NCI-H748 (cell line): ENCODE results near the gene ELOVL6.
"Not testable (repeated sequence)": the region's sequence is repeated elsewhere in the genome, so short reads cannot be mapped to it uniquely, and the experiment has no call there.

Experiments used
- DNase-seq: peaks from one replicate; lab custom pipeline; 2025; ENCODE audit not compliant: unreplicated experiment; lab: John Stamatoyannopoulos, UW

ELOVL6 gene

DNA sequence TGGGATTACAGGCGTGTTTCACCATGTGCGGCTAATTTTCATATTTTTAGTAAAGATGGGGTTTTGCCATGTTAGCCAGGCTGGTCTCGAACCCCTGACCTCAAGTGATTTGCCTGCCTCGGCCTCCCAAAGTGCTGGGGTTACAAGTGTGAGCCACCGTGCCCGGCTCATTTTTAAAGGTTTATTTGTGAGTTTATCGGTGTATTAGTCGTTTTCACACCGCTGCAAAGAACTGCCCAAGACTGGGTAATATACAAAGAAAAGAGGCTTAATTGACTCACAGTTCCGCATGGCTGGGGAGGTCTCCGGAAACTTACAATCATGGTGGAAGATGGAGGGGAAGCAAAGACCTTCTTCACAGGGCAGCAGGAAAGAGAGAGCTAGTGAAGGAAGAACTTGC is 159.3 kb downstream of the ELOVL6 start:
- DNase-seq = not testable (repeated sequence)

DNA sequence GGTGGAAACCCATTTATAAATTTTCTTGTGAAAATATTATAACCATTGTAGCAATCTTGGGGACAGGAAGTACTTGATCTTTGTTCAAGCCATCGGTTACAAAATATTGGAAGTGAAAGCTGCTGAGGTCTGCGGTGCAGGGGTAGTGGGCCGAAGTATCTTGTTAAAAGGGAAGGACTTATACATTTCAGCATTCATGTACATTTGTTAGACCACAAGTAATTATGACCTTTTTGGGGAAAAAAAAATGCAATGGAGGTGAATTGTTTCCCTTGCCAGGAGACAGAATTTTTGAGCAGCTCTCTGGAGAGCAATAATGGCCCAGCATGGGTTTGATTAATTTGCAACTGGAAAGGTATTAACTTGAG is 164.4 kb downstream of the ELOVL6 start:
- DNase-seq = no peak

DNA sequence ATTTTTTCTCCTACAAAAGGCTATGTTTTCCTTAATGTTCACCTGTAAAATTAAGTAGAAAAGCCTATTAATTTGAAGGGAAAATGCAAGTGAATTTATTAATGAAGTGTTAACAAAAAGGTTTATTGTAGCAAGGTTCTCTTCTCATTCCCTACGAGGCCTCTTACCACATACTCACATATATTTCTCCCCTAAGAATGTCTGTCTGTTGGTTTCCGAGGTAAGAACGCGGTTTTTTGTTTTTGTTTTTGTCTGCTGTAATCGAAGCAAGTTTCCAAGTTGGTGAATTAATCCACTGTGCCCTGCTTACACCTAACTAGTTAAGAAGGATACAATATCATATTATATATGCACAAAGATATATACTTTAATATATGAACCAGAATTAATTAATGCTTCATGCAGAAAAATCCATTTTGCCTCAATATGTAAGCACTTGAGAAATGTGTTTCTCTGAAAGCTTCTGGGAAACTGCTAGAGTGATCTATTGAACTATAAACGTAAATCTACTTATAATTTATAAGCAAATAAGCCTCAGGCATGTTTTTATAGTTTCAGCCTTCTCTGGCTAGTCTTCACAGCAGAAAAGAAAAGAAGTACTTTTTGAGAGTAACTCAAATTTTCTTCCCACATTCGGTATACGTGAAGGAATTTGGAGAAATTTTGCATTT is 164.9 kb downstream of the ELOVL6 start:
- DNase-seq = no peak

DNA sequence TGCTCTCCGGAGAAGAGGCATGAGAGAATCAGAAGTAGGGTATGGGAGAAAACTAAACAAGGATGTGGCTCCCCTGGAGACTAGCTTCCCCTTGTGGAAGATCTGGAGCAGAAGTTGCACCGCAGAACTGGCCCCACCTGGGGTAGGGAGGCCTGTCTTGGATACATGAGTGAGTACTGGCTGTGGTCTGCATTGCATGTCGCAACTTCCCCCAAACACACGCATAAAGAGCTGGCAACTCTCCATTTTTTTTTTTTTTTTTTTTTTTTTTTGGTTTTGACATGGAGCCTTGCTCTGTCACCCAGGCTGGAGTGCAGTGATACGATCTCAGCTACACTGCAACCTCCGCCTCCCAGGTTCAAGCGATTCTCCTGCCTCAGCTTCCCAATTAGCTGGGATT is 165.8 kb downstream of the ELOVL6 start:
- DNase-seq = no peak

DNA sequence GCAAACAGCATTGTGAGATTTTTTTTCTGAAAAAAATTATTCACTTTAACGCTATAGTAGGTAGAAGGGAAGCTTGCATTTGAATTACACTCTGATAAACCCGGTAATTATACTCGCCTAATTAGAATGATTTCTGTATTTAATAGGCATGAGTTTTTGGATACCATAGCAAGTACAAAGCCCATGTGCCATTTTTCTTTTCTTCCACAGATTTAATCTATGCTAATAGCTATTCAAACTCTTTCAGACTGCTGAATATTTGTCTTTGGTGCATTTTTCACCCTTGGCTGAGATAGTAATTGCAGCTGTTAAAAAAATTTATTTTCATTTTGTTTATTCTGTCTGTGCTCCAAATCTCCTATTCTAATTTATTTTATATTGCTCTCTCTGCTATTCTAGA is 172.7 kb downstream of the ELOVL6 start:
- DNase-seq = no peak

DNA sequence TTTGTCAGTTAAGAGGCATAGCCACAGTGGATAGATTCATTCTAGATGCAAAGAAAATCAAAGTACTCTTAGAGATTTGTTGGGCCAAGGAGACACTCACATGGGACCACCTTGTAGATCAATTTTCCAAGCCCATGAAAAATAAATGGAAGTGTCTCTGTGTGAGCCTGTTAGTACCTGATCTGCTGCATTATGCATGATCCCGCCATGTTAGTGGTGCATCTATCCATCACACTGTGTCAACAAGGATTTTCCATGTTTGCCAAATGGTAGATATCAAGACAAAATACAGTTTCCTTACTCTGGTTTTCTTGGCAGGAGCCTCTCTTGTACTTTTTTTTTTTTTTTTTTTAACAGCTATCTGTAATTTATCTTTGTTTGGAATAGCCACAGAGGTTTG is 173.4 kb downstream of the ELOVL6 start:
- no peak for DNase-seq

DNA sequence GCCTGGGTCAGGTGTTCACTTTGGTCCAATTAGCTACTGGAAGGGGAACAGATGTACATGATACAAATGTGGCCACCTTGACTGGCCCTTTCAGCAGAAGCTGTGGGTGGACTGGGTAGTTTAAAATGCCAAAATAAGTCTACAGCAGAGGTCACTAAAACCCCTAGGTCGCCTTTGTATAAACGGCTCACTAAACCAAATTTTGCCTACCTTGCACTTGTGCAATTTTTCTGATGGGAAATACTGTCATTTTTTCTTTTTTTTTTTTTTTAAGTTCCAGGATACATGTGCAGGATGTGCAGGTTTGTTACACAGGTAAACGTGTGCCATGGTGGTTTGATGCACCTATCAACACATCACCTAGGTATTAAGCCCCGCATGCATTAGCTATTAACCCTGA is 176.0 kb downstream of the ELOVL6 start:
- DNase-seq = no peak

DNA sequence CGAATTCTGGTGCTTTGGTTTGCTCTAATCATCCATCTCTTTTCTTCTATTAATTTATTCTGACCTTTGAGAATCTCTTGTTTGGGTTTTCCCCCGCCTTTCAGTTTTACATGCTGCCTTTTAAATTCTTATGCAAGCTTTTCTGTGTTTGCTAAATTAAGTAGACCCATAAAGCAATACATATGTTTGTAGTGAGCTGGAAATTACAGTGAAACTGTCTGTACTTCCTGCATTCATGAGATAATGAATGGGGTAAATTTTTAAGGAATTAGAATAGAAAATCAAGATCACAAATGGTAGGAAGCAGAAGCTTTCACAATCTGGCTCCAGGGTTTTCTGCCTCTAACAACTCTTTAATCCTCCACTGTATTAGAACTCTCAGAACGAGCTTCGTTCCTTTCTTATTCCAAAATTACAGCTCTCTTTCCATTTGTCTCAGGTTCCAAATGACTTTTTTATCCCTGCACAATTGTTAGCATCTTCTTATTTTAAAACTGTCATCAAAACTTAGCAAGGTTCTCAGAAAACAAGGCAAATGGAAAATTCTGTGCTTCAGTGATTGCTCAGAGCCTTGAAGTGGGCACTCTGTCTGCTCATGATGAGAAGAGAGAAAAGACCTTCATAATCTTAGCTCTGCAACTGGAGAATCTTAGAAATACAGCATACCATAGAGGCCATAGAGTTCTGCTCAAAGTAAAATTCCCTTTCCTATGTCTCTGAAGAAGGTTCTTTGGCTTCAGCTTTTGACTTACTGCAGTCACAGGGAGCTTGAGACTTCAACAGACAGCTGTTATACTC is 177.6 kb downstream of the ELOVL6 start:
- DNase-seq = no peak

DNA sequence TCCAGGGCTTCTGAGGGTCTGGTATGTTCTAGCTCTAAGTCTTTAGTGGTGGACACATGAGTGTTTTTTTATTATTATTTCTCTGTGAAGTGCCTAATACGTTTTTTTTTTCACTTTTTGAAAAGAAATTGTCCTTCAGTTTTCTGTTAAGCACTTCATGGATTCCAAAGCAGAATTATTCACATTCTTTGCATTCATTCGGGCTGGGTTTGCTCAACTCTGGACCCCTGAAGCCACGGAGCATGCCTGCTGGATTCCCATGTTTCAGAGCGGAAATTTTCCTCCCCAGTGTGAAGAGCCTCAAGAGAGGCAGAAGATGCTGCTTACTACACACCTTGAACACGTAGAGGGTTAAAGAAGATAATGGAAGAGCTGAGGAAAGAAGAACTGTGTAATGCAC is 178.3 kb downstream of the ELOVL6 start:
- DNase-seq = no peak

DNA sequence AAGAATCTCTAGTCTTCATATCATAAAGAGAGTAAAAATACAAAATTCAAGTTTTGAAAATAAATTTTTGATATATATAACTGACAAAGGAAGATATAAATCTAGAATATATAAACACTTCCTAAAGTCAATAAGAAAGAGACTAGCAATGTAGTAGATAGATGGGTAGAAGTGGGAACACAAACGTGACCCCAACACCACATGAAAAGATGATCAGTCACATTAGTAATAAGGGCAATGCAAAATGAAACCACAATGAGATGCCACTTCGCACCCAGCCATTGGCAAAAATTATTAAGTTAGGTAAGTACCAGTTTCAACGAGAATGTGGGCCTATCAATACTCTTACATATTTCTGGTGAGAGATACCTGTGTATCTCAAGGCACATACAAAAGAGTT is 179.3 kb downstream of the ELOVL6 start:
- DNase-seq = no peak

DNA sequence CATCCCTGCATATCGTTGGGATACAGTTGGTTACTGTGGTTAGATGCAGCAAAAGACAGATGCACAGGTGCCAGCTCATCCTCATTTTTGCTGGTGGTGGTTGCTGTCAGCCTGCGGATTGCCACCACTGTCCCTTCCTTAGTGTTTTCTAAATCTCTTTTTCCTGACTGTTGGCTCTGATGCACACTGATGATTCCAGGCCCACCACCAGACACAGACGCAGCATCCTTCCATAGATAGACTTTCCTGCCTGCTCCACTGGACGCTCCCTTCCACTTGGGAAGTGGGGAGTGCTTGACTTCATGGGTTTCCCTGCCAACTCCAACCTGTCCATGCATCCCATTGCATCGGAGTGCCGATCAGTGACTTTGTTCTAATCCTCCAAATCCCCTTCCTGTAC is 184.2 kb downstream of the ELOVL6 start:
- no peak for DNase-seq

DNA sequence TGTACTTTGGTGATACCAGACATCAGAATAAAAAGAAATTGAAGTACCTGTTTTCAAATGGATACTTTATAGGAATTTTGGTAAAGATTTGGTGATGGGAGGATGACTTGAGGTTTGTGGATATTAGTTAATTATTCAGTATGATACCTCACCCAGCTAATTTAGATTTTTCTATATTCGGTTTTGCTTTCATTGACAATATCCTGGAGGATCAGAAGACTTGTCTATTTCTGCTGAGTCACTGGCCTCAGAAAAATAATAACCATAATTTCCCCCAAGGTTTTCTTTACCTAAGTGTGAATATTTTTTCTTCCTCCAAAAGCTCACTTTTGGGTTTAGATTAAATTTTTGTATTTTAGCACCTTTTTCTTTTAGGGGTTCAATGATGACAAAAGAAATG is 185.5 kb downstream of the ELOVL6 start:
- DNase-seq = no peak

DNA sequence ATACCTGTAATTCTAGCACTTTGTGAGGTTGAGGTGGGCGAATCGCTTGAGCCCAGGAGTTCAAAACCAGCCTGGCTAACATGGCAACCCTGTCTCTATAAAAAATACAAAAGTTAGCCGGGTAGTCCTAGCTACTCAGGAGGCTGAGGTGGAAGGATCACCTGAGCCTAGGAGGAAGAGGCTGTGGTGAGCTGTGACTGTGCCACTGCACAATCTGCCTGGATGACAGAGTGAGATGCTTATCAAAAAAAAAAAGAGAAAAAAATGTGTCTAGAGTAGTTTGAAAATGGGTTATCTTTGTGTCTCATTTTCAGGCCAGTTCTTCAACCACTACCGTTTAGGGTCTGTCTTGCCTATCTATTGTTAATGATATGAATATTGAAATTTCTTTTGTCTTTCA is 187.6 kb downstream of the ELOVL6 start:
- DNase-seq = no peak

DNA sequence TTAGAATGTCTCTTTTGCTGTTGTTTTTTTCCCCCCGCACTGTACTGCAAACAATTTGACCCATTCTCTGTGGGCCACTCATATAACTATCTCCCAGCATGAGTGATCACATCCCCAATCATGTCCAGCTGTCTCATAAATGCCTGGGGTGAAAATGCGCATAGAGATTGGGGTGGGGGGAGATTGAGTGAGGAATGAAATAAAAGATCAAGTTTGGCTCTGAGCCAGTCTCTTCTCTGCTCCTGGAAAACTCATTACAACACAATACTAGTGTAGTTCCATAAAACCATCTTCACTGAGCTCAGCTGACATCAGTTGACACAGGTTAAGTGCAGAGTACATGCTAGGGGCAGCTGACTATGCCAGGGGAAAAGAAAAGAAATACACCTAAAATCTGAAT is 188.9 kb downstream of the ELOVL6 start:
- DNase-seq = peak; percentile 89

DNA sequence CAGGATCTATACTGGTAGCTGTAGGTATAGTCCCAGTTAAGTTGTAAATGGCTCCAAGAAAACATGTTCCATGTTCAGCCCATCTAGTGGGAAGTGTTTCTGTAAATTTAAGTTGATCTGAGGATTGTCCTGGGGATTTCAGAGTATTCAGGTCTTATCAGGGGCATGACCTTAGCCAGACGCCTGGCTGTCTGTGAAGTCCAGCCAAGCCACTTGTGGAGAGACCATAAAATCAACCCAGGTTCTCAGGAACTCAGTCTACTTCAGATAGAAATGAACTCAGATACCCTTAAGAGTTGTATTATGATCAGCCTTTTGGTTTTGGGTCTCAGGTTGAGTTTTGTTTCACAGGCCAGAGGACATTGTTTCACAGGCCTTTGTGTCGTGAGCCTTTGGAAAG is 189.9 kb downstream of the ELOVL6 start:
- DNase-seq = no peak

DNA sequence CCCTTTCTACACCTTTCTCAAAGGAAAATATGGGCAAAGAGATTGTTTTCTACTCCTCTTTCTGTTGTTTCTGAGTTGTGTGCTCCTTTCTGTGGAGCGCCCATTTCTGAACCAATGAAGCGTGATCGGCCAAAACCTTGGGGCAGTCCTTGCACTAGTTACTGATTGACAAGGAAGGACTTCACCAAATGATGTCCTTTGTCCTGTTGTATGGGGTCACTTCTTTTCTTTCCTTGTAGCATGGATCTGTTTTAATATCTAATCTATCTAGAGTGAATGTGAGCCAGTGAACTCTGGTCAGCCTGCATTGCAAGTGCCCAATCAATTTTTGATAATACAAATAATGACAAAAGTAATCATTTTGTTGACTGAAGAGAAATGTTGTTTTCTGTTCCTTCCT is 191.2 kb downstream of the ELOVL6 start:
- DNase-seq = no peak

DNA sequence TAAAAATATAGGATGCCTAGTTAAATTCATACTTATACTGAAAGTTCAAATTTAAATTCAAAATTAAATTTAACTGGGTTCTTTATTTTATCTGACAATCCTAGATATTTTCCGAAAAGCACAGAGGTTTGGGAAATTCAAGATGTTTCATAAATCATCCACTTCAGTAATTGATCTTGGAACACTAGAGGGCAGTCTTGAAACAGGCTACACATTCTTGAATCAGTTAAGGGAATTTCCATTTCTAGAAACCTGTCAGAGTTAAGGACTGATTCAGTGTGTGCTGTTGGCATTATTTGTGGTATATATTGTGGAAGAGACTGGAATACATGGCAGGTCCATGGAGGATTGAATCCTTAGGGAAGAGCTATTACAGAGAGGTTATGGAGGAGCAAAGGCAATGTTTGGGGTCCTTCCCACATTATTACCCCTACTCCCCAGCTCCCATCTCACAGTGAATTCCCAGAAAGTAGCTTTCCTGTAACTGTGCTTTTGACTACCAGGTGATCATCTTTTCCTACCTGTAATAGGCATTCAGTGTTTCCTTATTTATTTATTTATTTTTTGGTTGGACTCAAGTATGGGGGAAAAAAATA is 192.9 kb downstream of the ELOVL6 start:
- DNase-seq = peak; percentile 56

DNA sequence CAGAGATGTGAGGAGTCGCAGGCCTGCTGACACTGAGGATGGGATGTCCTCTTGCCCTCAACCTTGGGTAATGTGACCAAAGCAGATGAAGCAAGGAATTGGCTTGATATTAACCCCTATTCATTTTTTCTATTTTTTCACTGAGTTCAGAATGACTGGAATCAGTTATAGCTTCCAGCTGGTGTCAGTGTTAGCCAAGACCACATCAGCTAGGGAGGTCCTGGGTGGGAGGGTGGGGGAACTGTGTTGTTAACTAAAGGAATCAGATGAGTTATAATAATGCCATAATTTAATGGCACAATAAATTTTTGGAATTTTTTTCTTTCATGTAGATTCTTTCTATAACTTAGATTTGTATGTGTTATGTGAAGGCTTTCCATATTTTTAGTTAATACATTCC is 193.9 kb downstream of the ELOVL6 start:
- no peak for DNase-seq

DNA sequence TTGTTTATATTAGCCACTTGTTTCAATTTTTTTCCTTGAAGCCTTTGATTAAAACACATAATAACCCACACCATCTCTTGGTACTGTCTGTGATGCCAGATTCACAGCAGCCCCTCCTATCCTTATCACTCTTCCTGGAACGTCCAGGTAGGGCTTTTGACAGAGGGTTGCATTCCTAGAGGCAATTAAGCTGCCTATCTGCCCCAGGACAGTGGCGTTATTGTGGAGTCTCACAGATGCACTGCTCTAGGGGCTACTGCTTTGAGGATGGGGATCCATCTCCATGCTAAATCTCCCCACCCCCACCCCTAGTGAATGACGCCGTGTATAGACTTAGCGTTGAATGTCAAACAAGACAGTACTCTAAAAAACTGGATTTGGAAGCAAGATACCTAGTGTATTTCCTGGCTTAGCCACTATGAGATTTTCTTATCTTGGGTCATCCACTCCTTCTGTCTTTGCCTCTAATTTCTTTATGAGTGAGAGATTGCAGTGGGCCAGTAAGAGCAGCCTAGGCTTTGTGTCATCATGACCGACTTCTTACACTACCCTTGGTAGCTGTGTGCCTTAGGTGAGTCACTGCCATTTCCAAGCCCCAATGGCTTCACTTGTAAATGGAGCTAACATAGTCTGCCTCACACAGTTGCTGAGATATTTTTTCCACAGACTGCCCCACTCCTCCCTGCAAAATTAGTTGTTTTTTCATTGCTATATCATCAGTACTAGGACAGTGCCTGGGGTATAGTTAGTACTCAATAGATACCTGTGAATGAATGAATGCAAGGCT is 194.8 kb downstream of the ELOVL6 start:
- no peak for DNase-seq

DNA sequence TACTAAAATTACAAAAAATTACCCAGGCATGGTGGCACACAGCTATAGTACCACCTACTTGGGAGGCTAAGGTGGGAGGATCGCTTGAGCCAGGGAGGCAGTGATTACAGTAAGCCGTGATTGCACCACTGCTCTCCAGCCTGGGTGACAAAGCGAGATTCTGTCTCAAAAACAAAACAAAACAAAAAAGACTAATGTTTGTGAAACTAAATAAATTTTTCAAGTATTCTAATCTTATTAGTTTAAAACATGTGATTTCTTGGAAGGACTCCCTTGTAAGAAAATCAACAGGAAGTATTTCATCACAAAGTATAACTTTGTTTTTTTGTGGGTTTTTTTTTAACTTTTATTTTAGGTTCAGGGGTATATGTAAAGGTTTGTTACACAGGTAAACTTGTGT is 196.1 kb downstream of the ELOVL6 start:
- DNase-seq = no peak

DNA sequence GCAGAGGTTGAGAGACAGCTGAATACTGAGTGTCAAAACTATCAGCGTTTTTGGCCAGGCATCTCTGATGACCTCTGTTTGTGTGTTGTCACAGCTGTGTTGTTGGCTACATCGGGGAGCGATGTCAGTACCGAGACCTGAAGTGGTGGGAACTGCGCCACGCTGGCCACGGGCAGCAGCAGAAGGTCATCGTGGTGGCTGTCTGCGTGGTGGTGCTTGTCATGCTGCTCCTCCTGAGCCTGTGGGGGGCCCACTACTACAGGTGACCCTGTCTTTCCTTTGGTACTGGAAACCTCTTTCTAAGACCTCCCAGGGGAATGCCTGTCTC is 198.9 kb downstream of the ELOVL6 start:
- no peak for DNase-seq
